HepG2 (cell line): ENCODE measurements around the gene TDRD9. TPM values are rescaled to one million over a fixed set of nuclear protein-coding genes. Genes with fewer than 3 reads are reported as not detected.

Experiments
- HNRNPH1 ChIP-seq: fragments of 200-400 bp; formaldehyde crosslinking; optimal IDR thresholded peaks from 2 replicates; pipeline ENCODE3; 2017; ENCODE audit warnings: mild to moderate bottlenecking, low read depth, low read length
- KDM2A ChIP-seq: sonication (generic); formaldehyde crosslinking; IDR thresholded peaks from 2 replicates; pipeline ENCODE4 v1.4.0; 2020; ENCODE audit warnings: low read depth, missing genetic modification reagents, borderline replicate concordance
- NFATC3 ChIP-seq: sonication (generic); formaldehyde crosslinking; IDR thresholded peaks from 2 replicates; pipeline ENCODE4 v1.5.1; 2020; ENCODE audit warnings: mild to moderate bottlenecking, missing genetic modification reagents
- NR2F6 ChIP-seq, 2 experiments: IDR thresholded peaks; 2 replicates each; pipeline ENCODE4 v1.6.1; 2016; ENCODE audit warnings: antibody characterized with exemption in 1 of 2, mild to moderate bottlenecking in 1 of 2
- PCBP1 ChIP-seq: fragments of 200-400 bp; formaldehyde crosslinking; IDR thresholded peaks from 2 replicates; pipeline ENCODE4 v1.6.1; 2017; ENCODE audit warnings: mild to moderate bottlenecking, low read depth, low read length, borderline replicate concordance
- SALL2 ChIP-seq: sonication (generic); formaldehyde crosslinking; IDR thresholded peaks from 2 replicates; pipeline ENCODE4 v1.8.1; 2023; ENCODE audit warnings: mild to moderate bottlenecking, missing genetic modification reagents, inconsistent platforms
- SMAD3 ChIP-seq: sonication (generic); formaldehyde crosslinking; IDR thresholded peaks from 2 replicates; pipeline ENCODE4 v1.4.0; 2020; ENCODE audit warnings: missing genetic modification reagents
- ZNF121 ChIP-seq: sonication (generic); formaldehyde crosslinking; IDR thresholded peaks from 2 replicates; pipeline ENCODE4 v1.5.0; 2020; ENCODE audit warnings: mild to moderate bottlenecking, missing genetic modification reagents
- ZNF24 ChIP-seq: fragments of 450-650 bp; IDR thresholded peaks from 2 replicates; pipeline ENCODE4 v1.6.1; 2017; ENCODE audit warnings: antibody characterized with exemption, mild to moderate bottlenecking
- ZNF296 ChIP-seq: sonication (generic); formaldehyde crosslinking; conservative IDR thresholded peaks from 2 replicates; pipeline ENCODE4 v1.5.0; 2020; ENCODE audit warnings: mild to moderate bottlenecking, missing genetic modification reagents
- ZNF543 ChIP-seq: sonication (generic); formaldehyde crosslinking; IDR thresholded peaks from 2 replicates; pipeline ENCODE4 v1.4.0; 2020; ENCODE audit warnings: mild to moderate bottlenecking, missing genetic modification reagents
- ZNF598 ChIP-seq: sonication (generic); formaldehyde crosslinking; IDR thresholded peaks from 2 replicates; pipeline ENCODE4 v1.5.1; 2020; ENCODE audit warnings: mild to moderate bottlenecking, missing genetic modification reagents, borderline replicate concordance
- ZNF709 ChIP-seq: sonication (generic); formaldehyde crosslinking; IDR thresholded peaks from 2 replicates; pipeline ENCODE4 v1.5.0; 2020; ENCODE audit warnings: mild to moderate bottlenecking, missing genetic modification reagents
- polyA plus RNA-seq, 8 experiments: library from polyadenylated mRNA; depleted of rRNA in 3 of 8; stranded (reverse) in 7 of 8; unstranded in 1 of 8; fragments of >200 nt; fragmentation: Illumina TruSeq in 4 of 8; extraction: Trizol in 4 of 8; gene quantifications; 2 replicates each; pipeline versions ENCODE4 v1.2.1 to v1.2.3, GENCODE V29; 2011 to 2016; ENCODE audit warnings: low read depth in 4 of 8, missing spikeins in 1 of 8, mixed read lengths in 1 of 8; ENCODE audit not compliant: insufficient read depth in 1 of 8
- total RNA-seq, 5 experiments: library from RNA; depleted of rRNA; stranded (reverse); fragments of >200 nt; fragmentation: Illumina TruSeq; extraction: Trizol; gene quantifications; 2 replicates each; pipeline ENCODE4 v1.2.3, GENCODE V29; 2016; ENCODE audit warnings: low read depth in 1 of 5
- TF ChIP-seq, protein P1 (sequence below): sonication (generic); formaldehyde crosslinking; IDR thresholded peaks from 2 replicates; pipeline ENCODE4 v1.5.1; 2020; ENCODE audit warnings: missing genetic modification reagents, mild to moderate bottlenecking, borderline replicate concordance
- TF ChIP-seq, protein P2 (sequence below): sonication (generic); formaldehyde crosslinking; IDR thresholded peaks from 2 replicates; pipeline ENCODE4 v1.8.0; 2022; ENCODE audit warnings: missing genetic modification reagents, mild to moderate bottlenecking, moderate library complexity, borderline replicate concordance
- TF ChIP-seq, protein P3 (sequence below): IDR thresholded peaks from 2 replicates; pipeline ENCODE4 v1.6.1; 2016; ENCODE audit warnings: missing compliant biosample characterization, missing genetic modification reagents, borderline replicate concordance
- TF ChIP-seq, protein P4 (sequence below): sonication (generic); formaldehyde crosslinking; IDR thresholded peaks from 2 replicates; pipeline ENCODE4 v1.5.1; 2020; ENCODE audit warnings: mild to moderate bottlenecking, moderate library complexity, missing genetic modification reagents
- TF ChIP-seq, protein P5 (sequence below): IDR thresholded peaks from 2 replicates; pipeline ENCODE4 v1.6.1; 2016; ENCODE audit warnings: low read depth, borderline replicate concordance

Gene TDRD9
- total and polyA plus RNA-seq, 2 of the 13 experiments (the other 11 are each of a cell fraction or from before 2014, with no cell fraction given): not detected

DNA sequence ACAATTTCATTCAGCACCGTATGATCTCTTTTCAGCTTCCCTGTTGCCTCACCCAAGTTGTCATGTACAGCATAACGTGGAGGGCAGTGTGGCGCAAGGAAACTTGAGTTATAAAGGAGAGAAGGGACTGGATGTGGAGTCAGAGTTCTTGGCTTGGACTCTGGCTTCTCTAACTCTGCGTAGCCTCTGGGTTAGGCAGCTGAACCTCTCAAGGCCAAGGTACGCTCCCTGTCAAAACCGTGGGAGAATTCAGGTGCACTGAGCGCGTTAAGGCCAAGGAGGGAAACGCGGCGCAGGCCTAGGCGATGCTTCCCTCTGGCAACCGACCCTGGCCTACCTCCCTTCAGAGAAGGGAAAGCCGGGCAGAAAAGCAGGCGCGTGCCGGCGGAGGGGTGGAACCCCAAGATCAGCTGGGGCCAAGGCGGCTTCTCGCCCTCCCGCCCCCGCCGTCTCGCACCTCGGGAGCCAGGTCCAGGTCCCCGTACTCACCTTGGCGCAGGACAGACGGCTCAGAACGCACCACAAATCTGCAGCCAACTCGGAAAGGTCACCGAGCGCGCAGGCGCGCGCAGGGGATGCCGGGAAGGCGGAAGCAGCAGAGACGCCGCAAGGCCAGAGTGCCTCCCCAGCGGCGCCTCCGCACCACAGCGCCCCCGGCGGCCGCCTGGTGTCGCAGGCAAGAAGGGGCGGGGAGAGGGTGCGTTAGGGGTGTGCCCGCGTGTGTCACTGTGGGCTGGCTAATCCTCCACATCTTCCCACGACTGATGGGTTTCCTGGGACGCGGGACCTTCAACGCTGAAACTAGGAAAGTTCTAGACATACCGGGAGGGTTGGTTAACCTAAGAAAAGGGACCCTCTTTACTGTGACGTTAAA lies 7.0 kb upstream of the TDRD9 start (continued):
- TF ChIP-seq, protein P1, sequence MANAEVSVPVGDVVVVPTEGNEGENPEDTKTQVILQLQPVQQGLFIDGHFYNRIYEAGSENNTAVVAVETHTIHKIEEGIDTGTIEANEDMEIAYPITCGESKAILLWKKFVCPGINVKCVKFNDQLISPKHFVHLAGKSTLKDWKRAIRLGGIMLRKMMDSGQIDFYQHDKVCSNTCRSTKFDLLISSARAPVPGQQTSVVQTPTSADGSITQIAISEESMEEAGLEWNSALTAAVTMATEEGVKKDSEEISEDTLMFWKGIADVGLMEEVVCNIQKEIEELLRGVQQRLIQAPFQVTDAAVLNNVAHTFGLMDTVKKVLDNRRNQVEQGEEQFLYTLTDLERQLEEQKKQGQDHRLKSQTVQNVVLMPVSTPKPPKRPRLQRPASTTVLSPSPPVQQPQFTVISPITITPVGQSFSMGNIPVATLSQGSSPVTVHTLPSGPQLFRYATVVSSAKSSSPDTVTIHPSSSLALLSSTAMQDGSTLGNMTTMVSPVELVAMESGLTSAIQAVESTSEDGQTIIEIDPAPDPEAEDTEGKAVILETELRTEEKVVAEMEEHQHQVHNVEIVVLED: peak; percentile 84
- TF ChIP-seq ZNF598: peak; percentile 65; the same call in 1 of the 2 replicates
- TF ChIP-seq, protein P2, sequence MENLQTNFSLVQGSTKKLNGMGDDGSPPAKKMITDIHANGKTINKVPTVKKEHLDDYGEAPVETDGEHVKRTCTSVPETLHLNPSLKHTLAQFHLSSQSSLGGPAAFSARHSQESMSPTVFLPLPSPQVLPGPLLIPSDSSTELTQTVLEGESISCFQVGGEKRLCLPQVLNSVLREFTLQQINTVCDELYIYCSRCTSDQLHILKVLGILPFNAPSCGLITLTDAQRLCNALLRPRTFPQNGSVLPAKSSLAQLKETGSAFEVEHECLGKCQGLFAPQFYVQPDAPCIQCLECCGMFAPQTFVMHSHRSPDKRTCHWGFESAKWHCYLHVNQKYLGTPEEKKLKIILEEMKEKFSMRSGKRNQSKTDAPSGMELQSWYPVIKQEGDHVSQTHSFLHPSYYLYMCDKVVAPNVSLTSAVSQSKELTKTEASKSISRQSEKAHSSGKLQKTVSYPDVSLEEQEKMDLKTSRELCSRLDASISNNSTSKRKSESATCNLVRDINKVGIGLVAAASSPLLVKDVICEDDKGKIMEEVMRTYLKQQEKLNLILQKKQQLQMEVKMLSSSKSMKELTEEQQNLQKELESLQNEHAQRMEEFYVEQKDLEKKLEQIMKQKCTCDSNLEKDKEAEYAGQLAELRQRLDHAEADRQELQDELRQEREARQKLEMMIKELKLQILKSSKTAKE (CRISPR knock-in tag): no peak
- TF ChIP-seq KDM2A: peak; percentile 95
- no peak for TF ChIP-seq NR2F6 (IDR thresholded peaks at IDR 0.05)
- TF ChIP-seq NR2F6 (CRISPR knock-in tag; IDR thresholded peaks at IDR 0.05): peak; percentile 71
- TF ChIP-seq HNRNPH1: no peak
- peak; percentile 32; the same call in 1 of the 2 replicates for TF ChIP-seq ZNF543 (CRISPR knock-in tag)
- no peak for TF ChIP-seq NFATC3
- no peak for TF ChIP-seq ZNF296 (CRISPR knock-in tag)
- TF ChIP-seq ZNF24: no peak
- peak; percentile 89 for TF ChIP-seq SALL2
- peak; percentile 55; the same call in 1 of the 2 replicates for TF ChIP-seq ZNF121
- TF ChIP-seq, protein P3, sequence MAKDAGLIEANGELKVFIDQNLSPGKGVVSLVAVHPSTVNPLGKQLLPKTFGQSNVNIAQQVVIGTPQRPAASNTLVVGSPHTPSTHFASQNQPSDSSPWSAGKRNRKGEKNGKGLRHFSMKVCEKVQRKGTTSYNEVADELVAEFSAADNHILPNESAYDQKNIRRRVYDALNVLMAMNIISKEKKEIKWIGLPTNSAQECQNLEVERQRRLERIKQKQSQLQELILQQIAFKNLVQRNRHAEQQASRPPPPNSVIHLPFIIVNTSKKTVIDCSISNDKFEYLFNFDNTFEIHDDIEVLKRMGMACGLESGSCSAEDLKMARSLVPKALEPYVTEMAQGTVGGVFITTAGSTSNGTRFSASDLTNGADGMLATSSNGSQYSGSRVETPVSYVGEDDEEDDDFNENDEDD (CRISPR knock-in tag): peak; percentile 38; the same call in 1 of the 2 replicates
- 0 out of 2 replicates have a peak, but pooled peaks have one; percentile 70 for TF ChIP-seq SMAD3 (CRISPR knock-in tag)
- TF ChIP-seq, protein P4, sequence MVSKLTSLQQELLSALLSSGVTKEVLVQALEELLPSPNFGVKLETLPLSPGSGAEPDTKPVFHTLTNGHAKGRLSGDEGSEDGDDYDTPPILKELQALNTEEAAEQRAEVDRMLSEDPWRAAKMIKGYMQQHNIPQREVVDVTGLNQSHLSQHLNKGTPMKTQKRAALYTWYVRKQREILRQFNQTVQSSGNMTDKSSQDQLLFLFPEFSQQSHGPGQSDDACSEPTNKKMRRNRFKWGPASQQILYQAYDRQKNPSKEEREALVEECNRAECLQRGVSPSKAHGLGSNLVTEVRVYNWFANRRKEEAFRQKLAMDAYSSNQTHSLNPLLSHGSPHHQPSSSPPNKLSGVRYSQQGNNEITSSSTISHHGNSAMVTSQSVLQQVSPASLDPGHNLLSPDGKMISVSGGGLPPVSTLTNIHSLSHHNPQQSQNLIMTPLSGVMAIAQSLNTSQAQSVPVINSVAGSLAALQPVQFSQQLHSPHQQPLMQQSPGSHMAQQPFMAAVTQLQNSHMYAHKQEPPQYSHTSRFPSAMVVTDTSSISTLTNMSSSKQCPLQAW (CRISPR knock-in tag): peak; percentile 76; the same call in 1 of the 2 replicates
- TF ChIP-seq, protein P5, sequence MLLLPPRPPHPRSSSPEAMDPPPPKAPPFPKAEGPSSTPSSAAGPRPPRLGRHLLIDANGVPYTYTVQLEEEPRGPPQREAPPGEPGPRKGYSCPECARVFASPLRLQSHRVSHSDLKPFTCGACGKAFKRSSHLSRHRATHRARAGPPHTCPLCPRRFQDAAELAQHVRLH (CRISPR knock-in tag): peak; percentile 96; the same call in 1 of the 2 replicates
- 0 out of 2 replicates have a peak, but pooled peaks have one; percentile 36 for TF ChIP-seq ZNF709
- 0 out of 2 replicates have a peak, but pooled peaks have one; percentile 24 for TF ChIP-seq PCBP1
